Measurements from ENCODE around the gene TMEM54. TPM values are rescaled to one million over a fixed set of nuclear protein-coding genes. Genes with fewer than 3 reads are reported as not detected.

TMEM54 gene
- total RNA-seq, 1 experiment from 2014 or later: 61.5 TPM

- intact Hi-C loops (cut with micrococcal nuclease; ENCODE audit: unreplicated experiment) (loop anchor here (10.0 kb wide), 2 partner anchors 208 to 432 kb away; partner anchors contain the start of gene AZIN2), in situ Hi-C loops (cut with HindIII; ENCODE audit: low pct_unique_long_range_greater_than_20kb, low sequenced_read_pairs) (no loop called here)
- H3K9me3 ChIP-seq (ENCODE audit: control insufficient read depth, insufficient read depth, low read depth, low read length): no peaks in the 10 kb centered on the region
- POLR2A ChIA-PET: interaction anchor here (0.6 kb wide), 3 partner anchors 52 to 299 kb away, joined by 4 to 6 read pairs (median 4); no protein-coding TSS in a partner anchor
- no peak overlapping the region for H3K4me3 ChIP-seq (ENCODE audit: low read depth in 2 of 2, low read length in 2 of 2)
- TF ChIP-seq CTCF (IDR thresholded peaks at IDR 0.05) (peak; percentile 97), REST (IDR thresholded peaks at IDR 0.05; ENCODE audit: insufficient read depth in 1 of 2, low read depth in 2 of 2, low read length in 1 of 2) (peak in 1 of 2 experiments; percentile 72; a peak in 1 of 4 replicates), POLR2AphosphoS5 (IDR thresholded peaks at IDR 0.05; ENCODE audit: low read depth, low read length) (no peak)
- CTCF ChIA-PET: interaction anchor here (0.6 to 1.0 kb wide), 4 partner anchors 57 to 210 kb away, joined by 3 to 9 read pairs (median 6); no protein-coding TSS in a partner anchor
- DNase-seq (ENCODE audit: low read depth, low spot score) (peak; percentile 35), ATAC-seq (peak; percentile 71)
- no TSS peak for BruUV-seq (replicated peaks)
- H3K36me3 ChIP-seq (ENCODE audit: control insufficient read depth, insufficient read depth, low read length): no peaks in the 10 kb centered on the region
- peaks cover 4% of the 10 kb centered on the region for H3K27me3 ChIP-seq (ENCODE audit: control insufficient read depth, insufficient read depth, low read length)
- H3K27ac ChIP-seq (ENCODE audit: low read length): no peak overlapping the region
- peaks cover 4% of the 10 kb centered on the region for H3K4me1 ChIP-seq (ENCODE audit: control insufficient read depth, insufficient read depth, low read length)
Observed at GRCh38 chr1:32876341-32877210, 24.6 kb downstream of the TMEM54 start.

GRCh38 chr1:32874860-32875752, 26.1 kb downstream of the TMEM54 start:
- ChIA-PET POLR2A (no interaction called here), CTCF (interaction anchor here (0.6 kb wide), 2 partner anchors 318 to 358 kb away, joined by 5 read pairs; no protein-coding TSS in a partner anchor)
- ATAC-seq (no peak), DNase-seq (ENCODE audit: low read depth, low spot score) (no peak)
- Histone ChIP-seq H3K27ac (ENCODE audit: low read length) (no peak overlapping the region), H3K36me3 (ENCODE audit: control insufficient read depth, insufficient read depth, low read length) (no peaks in the 10 kb centered on the region), H3K4me3 (ENCODE audit: low read depth in 2 of 2, low read length in 2 of 2) (no peak overlapping the region), H3K9me3 (ENCODE audit: control insufficient read depth, insufficient read depth, low read depth, low read length) (no peaks in the 10 kb centered on the region), H3K4me1 (ENCODE audit: control insufficient read depth, insufficient read depth, low read length) (peaks cover 14% of the 10 kb centered on the region), H3K27me3 (ENCODE audit: control insufficient read depth, insufficient read depth, low read length) (peaks cover 4% of the 10 kb centered on the region)
- TF ChIP-seq TCF7L2 (IDR thresholded peaks at IDR 0.05; ENCODE audit: low read depth, low read length) (no peak), SIN3A (IDR thresholded peaks at IDR 0.05; ENCODE audit: borderline replicate concordance, insufficient read depth, low read depth, low read length) (no peak), POLR2AphosphoS5 (IDR thresholded peaks at IDR 0.05; ENCODE audit: low read depth, low read length) (no peak), REST (IDR thresholded peaks at IDR 0.05; ENCODE audit: insufficient read depth in 1 of 2, low read depth in 2 of 2, low read length in 1 of 2) (no peak), CTCF (IDR thresholded peaks at IDR 0.05) (no peak)
- intact Hi-C loops (cut with micrococcal nuclease; ENCODE audit: unreplicated experiment) (loop anchor here (10.0 kb wide), 2 partner anchors 210 to 430 kb away; partner anchors contain the start of gene AZIN2), in situ Hi-C loops (cut with HindIII; ENCODE audit: low pct_unique_long_range_greater_than_20kb, low sequenced_read_pairs) (no loop called here)
- no TSS peak for BruUV-seq (replicated peaks)

All from Panc1 (cell line).